Trophoblast cell (in vitro differentiated cells and primary cell): ENCODE results near the gene BMERB1.

Experiments
- DNase-seq, 2 donors: peaks; one replicate each; pipeline ENCODE4 v3.0.0-alpha.2; 2016
- H2AFZ ChIP-seq: 2 replicates; pipeline ENCODE4 v1.6.1; 2013; ENCODE audit warnings: low read length, moderate library complexity, mild to moderate bottlenecking; ENCODE audit not compliant: insufficient read depth, poor library complexity
- H2AK5ac ChIP-seq: 2 replicates; pipeline ENCODE4 v1.6.1; 2013; ENCODE audit warnings: mild to moderate bottlenecking, low read length
- H2BK120ac ChIP-seq: 2 replicates; pipeline ENCODE4 v1.6.1; 2013; ENCODE audit warnings: low read length, mild to moderate bottlenecking, moderate library complexity; ENCODE audit not compliant: insufficient read depth, poor library complexity
- H2BK12ac ChIP-seq: 2 replicates; pipeline ENCODE4 v1.6.1; 2013; ENCODE audit warnings: mild to moderate bottlenecking, low read length, moderate library complexity
- H2BK5ac ChIP-seq: 2 replicates; pipeline ENCODE4 v1.6.1; 2013; ENCODE audit warnings: low read length, low read depth, moderate library complexity, mild to moderate bottlenecking; ENCODE audit not compliant: poor library complexity
- H3K14ac ChIP-seq: 2 replicates; pipeline ENCODE4 v1.6.1; 2013; ENCODE audit warnings: mild to moderate bottlenecking, low read length
- H3K18ac ChIP-seq: 2 replicates; pipeline ENCODE4 v1.6.1; 2013; ENCODE audit warnings: mild to moderate bottlenecking, low read length
- H3K23ac ChIP-seq: 2 replicates; pipeline ENCODE4 v1.6.1; 2013; ENCODE audit warnings: low read length
- H3K27ac ChIP-seq: 2 replicates; pipeline ENCODE4 v1.5.1; 2013; ENCODE audit warnings: low read depth, mild to moderate bottlenecking, inconsistent platforms, low read length, moderate library complexity
- H3K27me3 ChIP-seq: 2 replicates; pipeline ENCODE4 v1.6.1; 2013; ENCODE audit warnings: inconsistent platforms, mild to moderate bottlenecking, low read length, moderate library complexity; ENCODE audit not compliant: insufficient read depth
- H3K36me3 ChIP-seq, 2 experiments: 1 replicate in 1 of 2; 2 replicates in 1 of 2; pipeline ENCODE4 v1.6.1; 2013; ENCODE audit warnings: low read length in 2 of 2, mild to moderate bottlenecking in 2 of 2, moderate library complexity in 1 of 2; ENCODE audit not compliant: insufficient read depth in 2 of 2, control insufficient read depth in 1 of 2
- H3K4ac ChIP-seq: 2 replicates; pipeline ENCODE4 v1.6.1; 2013; ENCODE audit warnings: low read depth, mild to moderate bottlenecking, low read length, moderate library complexity
- H3K4me1 ChIP-seq, 2 experiments: 1 replicate in 1 of 2; 2 replicates in 1 of 2; pipeline ENCODE4 v1.6.1; 2013; ENCODE audit warnings: low read length in 2 of 2, mild to moderate bottlenecking in 2 of 2, moderate library complexity in 1 of 2; ENCODE audit not compliant: insufficient read depth in 2 of 2, control insufficient read depth in 1 of 2
- H3K4me2 ChIP-seq: 2 replicates; pipeline ENCODE4 v1.6.1; 2013; ENCODE audit warnings: inconsistent platforms, mild to moderate bottlenecking, low read length, moderate library complexity
- H3K4me3 ChIP-seq: 2 replicates; pipeline ENCODE4 v1.5.1; 2013; ENCODE audit warnings: mild to moderate bottlenecking, low read depth, low read length, inconsistent platforms
- H3K79me1 ChIP-seq: one replicate; pipeline ENCODE4 v1.6.1; 2013; ENCODE audit warnings: low read length
- H3K79me2 ChIP-seq: 2 replicates; pipeline ENCODE4 v1.6.1; 2013; ENCODE audit warnings: low read length, mild to moderate bottlenecking; ENCODE audit not compliant: control insufficient read depth, insufficient read depth, poor library complexity
- H3K9ac ChIP-seq: 2 replicates; pipeline ENCODE4 v1.6.1; 2013; ENCODE audit warnings: mild to moderate bottlenecking, low read length
- H3K9me3 ChIP-seq: 2 replicates; pipeline ENCODE4 v1.6.1; 2013; ENCODE audit warnings: low read depth, mild to moderate bottlenecking, control low read depth, inconsistent platforms, low read length; ENCODE audit not compliant: insufficient read depth
- H4K12ac ChIP-seq: 2 replicates; pipeline ENCODE4 v1.6.1; 2013; ENCODE audit warnings: low read depth, mild to moderate bottlenecking, low read length, moderate library complexity
- H4K8ac ChIP-seq: 2 replicates; pipeline ENCODE4 v1.6.1; 2013; ENCODE audit warnings: low read depth, mild to moderate bottlenecking, low read length, moderate library complexity
- H4K91ac ChIP-seq: one replicate; pipeline ENCODE4 v1.6.1; 2013; ENCODE audit warnings: low read depth, mild to moderate bottlenecking, low read length, moderate library complexity
- WGBS: extraction: QIAGEN DNeasy Blood & Tissue Kit; methylation state at CpG from one replicate; pipeline ENCODE4 v1.1.7; 2013; ENCODE audit warnings: missing lambda C conversion rate; ENCODE audit not compliant: insufficient read length, insufficient coverage; ENCODE audit errors: extremely low coverage; 5-methylcytosine and 5-hydroxymethylcytosine counted together

The BMERB1 gene

DNA sequence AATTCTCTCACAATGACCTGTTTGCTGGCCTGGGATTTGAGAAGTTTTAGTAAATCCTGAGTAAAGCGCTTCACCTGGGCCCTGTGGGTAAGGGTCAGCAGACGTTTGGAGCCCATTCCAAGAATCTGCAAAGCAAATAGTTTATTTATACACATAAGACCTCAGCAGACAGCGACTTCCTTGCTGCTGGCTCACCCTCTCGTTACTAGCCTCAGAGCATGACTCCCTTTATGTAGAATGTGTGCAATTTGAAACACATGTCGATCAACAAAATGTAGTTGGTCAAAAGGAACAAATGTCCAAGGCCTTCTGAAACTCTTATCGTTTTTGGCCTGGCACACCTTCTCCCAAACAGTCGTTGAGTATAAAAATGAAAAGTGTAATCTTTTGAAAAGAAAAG lies 177.2 kb downstream of the BMERB1 start:
- H4K8ac ChIP-seq, result no peak overlapping the region
- H3K23ac ChIP-seq, result no peak overlapping the region
- no CpG with 5 or more reads among the region's 7 CpGs for WGBS
- H2BK120ac ChIP-seq, result no peak overlapping the region
- no peaks in the 10 kb centered on the region for H3K79me1 ChIP-seq
- H4K12ac ChIP-seq, result no peak overlapping the region
- H3K4me3 ChIP-seq, result no peak overlapping the region
- no peaks in the 10 kb centered on the region for H3K9me3 ChIP-seq
- H2BK5ac ChIP-seq, result no peak overlapping the region
- H4K91ac ChIP-seq, result no peak overlapping the region
- no peaks in the 10 kb centered on the region for H3K79me2 ChIP-seq
- no peaks in the 10 kb centered on the region for H3K27me3 ChIP-seq
- no peak overlapping the region for H3K27ac ChIP-seq
- peak in 1 of 2 donors; percentile 26 for DNase-seq
- no peak overlapping the region for H3K4ac ChIP-seq
- no peak overlapping the region for H3K9ac ChIP-seq
- no peak overlapping the region for H3K4me2 ChIP-seq
- no peak overlapping the region for H3K18ac ChIP-seq
- peaks cover 0 to 2% of the 10 kb centered on the region in 2 experiments for H3K4me1 ChIP-seq
- no peak overlapping the region for H3K14ac ChIP-seq
- H2AK5ac ChIP-seq, result no peak overlapping the region
- no peak overlapping the region for H2BK12ac ChIP-seq
- H3K36me3 ChIP-seq, result peaks cover 24 to 50% of the 10 kb centered on the region in 2 experiments
- H2AFZ ChIP-seq, result no peak overlapping the region

DNA sequence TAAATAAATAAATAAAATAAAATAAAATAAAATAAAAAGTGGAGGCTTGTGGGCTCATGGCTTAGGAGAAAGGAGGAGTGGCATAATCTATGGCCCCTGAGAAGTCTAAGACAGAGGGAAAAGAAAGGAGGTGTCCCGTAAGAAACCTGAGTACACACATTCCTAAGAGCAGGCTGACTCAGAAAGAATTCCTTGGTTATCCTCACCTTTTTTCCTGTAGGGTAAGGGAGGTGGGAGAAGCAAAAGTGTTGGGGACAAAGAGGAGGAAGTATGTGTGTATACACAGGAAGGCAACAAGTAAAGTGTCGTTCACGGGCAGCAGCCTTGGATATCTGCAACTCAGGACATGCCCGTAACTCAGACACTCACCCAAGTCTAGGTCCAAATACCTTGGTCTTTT lies 179.3 kb downstream of the BMERB1 start:
- Histone ChIP-seq H2BK12ac (no peak overlapping the region), H2AK5ac (no peak overlapping the region), H2BK120ac (no peak overlapping the region), H4K8ac (no peak overlapping the region), H3K14ac (no peak overlapping the region), H3K27me3 (no peaks in the 10 kb centered on the region), H4K12ac (no peak overlapping the region), H3K23ac (no peak overlapping the region), H3K4me2 (no peak overlapping the region), H3K4ac (no peak overlapping the region), H3K18ac (no peak overlapping the region), H3K9ac (no peak overlapping the region), H4K91ac (no peak overlapping the region), H2BK5ac (no peak overlapping the region), H3K4me3 (no peak overlapping the region), H3K79me1 (no peaks in the 10 kb centered on the region), H3K9me3 (no peaks in the 10 kb centered on the region), H3K4me1 (peaks cover 0 to 2% of the 10 kb centered on the region in 2 experiments), H3K36me3 (peaks cover 25 to 52% of the 10 kb centered on the region in 2 experiments), H2AFZ (no peak overlapping the region), H3K27ac (peak overlapping the region; percentile 42), H3K79me2 (no peaks in the 10 kb centered on the region)
- no CpG with 5 or more reads among the region's 4 CpGs for WGBS
- DNase-seq, result peak; percentile 43 to 76

GRCh38 chr16:15616012-15616411 lies 181.6 kb downstream of the BMERB1 start:
- H2BK12ac ChIP-seq, result no peak overlapping the region
- no peak for DNase-seq
- no peaks in the 10 kb centered on the region for H3K79me2 ChIP-seq
- H3K14ac ChIP-seq, result no peak overlapping the region
- no peak overlapping the region for H3K4me2 ChIP-seq
- WGBS, result no CpG with 5 or more reads among the region's 4 CpGs
- H3K23ac ChIP-seq, result no peak overlapping the region
- no peak overlapping the region for H4K91ac ChIP-seq
- no peak overlapping the region for H3K27ac ChIP-seq
- no peaks in the 10 kb centered on the region for H3K27me3 ChIP-seq
- H2AFZ ChIP-seq, result no peak overlapping the region
- no peak overlapping the region for H3K4ac ChIP-seq
- H4K12ac ChIP-seq, result no peak overlapping the region
- peaks cover 27 to 55% of the 10 kb centered on the region in 2 experiments for H3K36me3 ChIP-seq
- H3K9ac ChIP-seq, result no peak overlapping the region
- H4K8ac ChIP-seq, result no peak overlapping the region
- no peak overlapping the region for H3K18ac ChIP-seq
- no peak overlapping the region for H2AK5ac ChIP-seq
- H2BK120ac ChIP-seq, result no peak overlapping the region
- no peaks in the 10 kb centered on the region for H3K79me1 ChIP-seq
- H3K9me3 ChIP-seq, result no peaks in the 10 kb centered on the region
- no peak overlapping the region for H3K4me3 ChIP-seq
- H2BK5ac ChIP-seq, result no peak overlapping the region
- peaks cover 0 to 2% of the 10 kb centered on the region in 2 experiments for H3K4me1 ChIP-seq

- Histone ChIP-seq H3K27ac (no peak overlapping the region), H3K9ac (no peak overlapping the region), H2AK5ac (no peak overlapping the region), H3K27me3 (no peaks in the 10 kb centered on the region), H2AFZ (no peak overlapping the region), H2BK120ac (no peak overlapping the region), H3K18ac (no peak overlapping the region), H3K4me1 (peaks cover 0 to 2% of the 10 kb centered on the region in 2 experiments), H2BK12ac (no peak overlapping the region), H3K4ac (no peak overlapping the region), H3K23ac (no peak overlapping the region), H3K4me2 (no peak overlapping the region), H3K79me2 (no peaks in the 10 kb centered on the region), H3K79me1 (no peaks in the 10 kb centered on the region), H4K12ac (no peak overlapping the region), H3K4me3 (no peak overlapping the region), H2BK5ac (no peak overlapping the region), H3K14ac (no peak overlapping the region), H3K36me3 (peaks cover 27 to 54% of the 10 kb centered on the region in 2 experiments), H4K8ac (no peak overlapping the region), H3K9me3 (no peaks in the 10 kb centered on the region), H4K91ac (no peak overlapping the region)
- WGBS, result no CpG with 5 or more reads among the region's 11 CpGs
- DNase-seq, result no peak
These were observed 182.2 kb downstream of the BMERB1 start for GRCh38 chr16:15616475-15617165.
